Gastrocnemius medialis (tissue), 4 donors: ENCODE measurements around the gene DMRT3. TPM values are rescaled to one million over a fixed set of nuclear protein-coding genes. Genes with fewer than 3 reads are reported as not detected.

Source experiments
- ATAC-seq, 2 donors: fragments of 150-250 bp; one replicate each; pipeline ENCODE4 v1.9.1; 2016
- DNase-seq, 2 donors: peaks; one replicate each; pipeline ENCODE4 v3.0.0-alpha.2; 2019
- H3K27ac ChIP-seq, 4 donors: fragments of 200-600 bp; sonication (generic); 1 replicate in 1 of 4; 2 replicates in 3 of 4; pipeline ENCODE4 v1.5.1; 2016 to 2018; ENCODE audit warnings: mild to moderate bottlenecking in 2 of 4, moderate library complexity in 1 of 4
- H3K27me3 ChIP-seq, 3 donors: fragments of 200-600 bp; sonication (generic) in 2 of 3; 1 replicate in 1 of 3; 2 replicates in 2 of 3; pipeline versions ENCODE4 v1.5.1 to v1.6.0; 2016 to 2019; ENCODE audit warnings: mild to moderate bottlenecking in 1 of 3, moderate library complexity in 1 of 3
- H3K36me3 ChIP-seq, 2 donors: fragments of 200-600 bp; sonication (generic) in 1 of 2; one replicate each; pipeline ENCODE4 v1.5.1; 2017 to 2018
- H3K4me1 ChIP-seq, 2 donors: fragments of 200-600 bp; sonication (generic) in 1 of 2; one replicate each; pipeline ENCODE4 v1.5.1; 2016 to 2017; ENCODE audit warnings: mild to moderate bottlenecking in 2 of 2
- H3K4me3 ChIP-seq, 4 donors: fragments of 200-600 bp; sonication (generic) in 3 of 4; 1 replicate in 1 of 4; 2 replicates in 3 of 4; pipeline ENCODE4 v1.5.1; 2016 to 2019; ENCODE audit warnings: mild to moderate bottlenecking in 2 of 4
- H3K9me3 ChIP-seq, 3 donors: fragments of 200-600 bp; sonication (generic) in 2 of 3; 1 replicate in 1 of 3; 2 replicates in 2 of 3; pipeline ENCODE4 v1.5.1; 2016 to 2019
- POLR2A ChIP-seq, 2 donors: fragments of 450-650 bp; IDR thresholded peaks; one replicate each; pipeline ENCODE4 v1.6.1; 2017; ENCODE audit warnings: antibody characterized with exemption in 2 of 2, mild to moderate bottlenecking in 2 of 2, moderate library complexity in 2 of 2
- in situ Hi-C, 4 donors: fragments of 200-750 bp; cut with MboI; loops; one replicate each; pipeline versions ENCODE4 v1.15.0 to v1.8.0; 2017; ENCODE audit warnings: low sequenced_read_pairs in 4 of 4
- intact Hi-C: fragments of 100-400 bp; cut with DNase I; formaldehyde crosslinking; loops from one replicate; pipeline ENCODE4 v1.15.1; 2023; ENCODE audit warnings: low total_unique reads
- total RNA-seq, 4 donors: library from RNA; depleted of rRNA; stranded (reverse); fragments of >200 nt; gene quantifications; one replicate each; pipeline versions ENCODE4 v1.1.0 to v1.2.3, GENCODE V29; 2016
- TF ChIP-seq, protein P1 (sequence below), 5 experiments: fragments of 450-650 bp in 3 of 5; fragments of 200-600 bp in 2 of 5; sonication (generic) in 2 of 5; IDR thresholded peaks in 4 of 5; conservative IDR thresholded peaks in 1 of 5; 1 replicate in 4 of 5; 2 replicates in 1 of 5; pipeline ENCODE4 v1.5.1; 2016 to 2019; ENCODE audit warnings: antibody characterized with exemption in 5 of 5, mild to moderate bottlenecking in 3 of 5, moderate library complexity in 3 of 5

Gene DMRT3
- total RNA-seq, 4 donors from 2014 or later: 0.24 to 0.36 (median 0.31) TPM

DNA sequence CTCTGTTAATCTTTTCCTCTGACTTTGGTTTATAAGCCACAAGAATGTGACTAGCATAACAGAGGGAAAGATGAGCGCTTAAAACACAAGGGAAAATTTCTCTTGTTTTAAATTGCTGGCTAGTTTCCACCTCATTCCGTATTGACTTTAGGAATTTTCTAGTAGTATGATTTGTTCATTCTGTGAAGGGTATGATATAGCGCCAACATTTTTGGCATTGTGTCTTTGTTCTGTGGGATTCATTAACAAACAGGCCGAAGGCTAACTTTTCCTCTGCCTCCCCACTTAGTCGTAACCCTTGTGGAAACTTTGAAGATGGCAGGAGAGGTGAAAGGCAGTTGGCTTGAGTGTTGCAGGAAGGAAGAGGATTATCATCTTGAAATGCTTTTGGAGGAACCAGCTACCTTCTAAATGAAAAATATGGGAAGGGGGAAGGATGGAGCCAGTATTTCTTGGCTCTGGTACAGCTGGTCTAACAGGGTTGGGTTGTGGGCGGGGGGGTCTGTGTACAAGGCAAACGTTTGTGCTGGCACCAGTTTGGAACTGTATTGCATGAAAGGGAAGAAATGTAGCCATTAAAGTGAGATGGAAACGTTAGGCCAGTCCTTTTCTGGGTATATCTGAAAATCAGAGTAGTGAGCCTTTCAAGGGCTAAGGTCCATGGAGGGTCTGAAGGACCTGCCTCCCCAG, 52.2 kb downstream of the DMRT3 start:
- intact Hi-C loops (no loop called here), in situ Hi-C loops (no loop called here)
- TF ChIP-seq POLR2A (IDR thresholded peaks at IDR 0.05): no peak
- TF ChIP-seq, protein P1, sequence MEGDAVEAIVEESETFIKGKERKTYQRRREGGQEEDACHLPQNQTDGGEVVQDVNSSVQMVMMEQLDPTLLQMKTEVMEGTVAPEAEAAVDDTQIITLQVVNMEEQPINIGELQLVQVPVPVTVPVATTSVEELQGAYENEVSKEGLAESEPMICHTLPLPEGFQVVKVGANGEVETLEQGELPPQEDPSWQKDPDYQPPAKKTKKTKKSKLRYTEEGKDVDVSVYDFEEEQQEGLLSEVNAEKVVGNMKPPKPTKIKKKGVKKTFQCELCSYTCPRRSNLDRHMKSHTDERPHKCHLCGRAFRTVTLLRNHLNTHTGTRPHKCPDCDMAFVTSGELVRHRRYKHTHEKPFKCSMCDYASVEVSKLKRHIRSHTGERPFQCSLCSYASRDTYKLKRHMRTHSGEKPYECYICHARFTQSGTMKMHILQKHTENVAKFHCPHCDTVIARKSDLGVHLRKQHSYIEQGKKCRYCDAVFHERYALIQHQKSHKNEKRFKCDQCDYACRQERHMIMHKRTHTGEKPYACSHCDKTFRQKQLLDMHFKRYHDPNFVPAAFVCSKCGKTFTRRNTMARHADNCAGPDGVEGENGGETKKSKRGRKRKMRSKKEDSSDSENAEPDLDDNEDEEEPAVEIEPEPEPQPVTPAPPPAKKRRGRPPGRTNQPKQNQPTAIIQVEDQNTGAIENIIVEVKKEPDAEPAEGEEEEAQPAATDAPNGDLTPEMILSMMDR (IDR thresholded peaks at IDR 0.05 in 4 of 5, conservative IDR thresholded peaks at IDR 0.05 in 1 of 5): no peak
- DNase-seq (no peak), ATAC-seq (no peak)
- peaks cover 0 to 3% (median 0%) of the 10 kb centered on the region in 3 donors for H3K27me3 ChIP-seq
- H3K4me1 ChIP-seq: no peaks in the 10 kb centered on the region
- H3K9me3 ChIP-seq: no peaks in the 10 kb centered on the region
- H3K36me3 ChIP-seq: no peaks in the 10 kb centered on the region
- H3K4me3 ChIP-seq: no peak overlapping the region
- H3K27ac ChIP-seq: no peak overlapping the region

DNA sequence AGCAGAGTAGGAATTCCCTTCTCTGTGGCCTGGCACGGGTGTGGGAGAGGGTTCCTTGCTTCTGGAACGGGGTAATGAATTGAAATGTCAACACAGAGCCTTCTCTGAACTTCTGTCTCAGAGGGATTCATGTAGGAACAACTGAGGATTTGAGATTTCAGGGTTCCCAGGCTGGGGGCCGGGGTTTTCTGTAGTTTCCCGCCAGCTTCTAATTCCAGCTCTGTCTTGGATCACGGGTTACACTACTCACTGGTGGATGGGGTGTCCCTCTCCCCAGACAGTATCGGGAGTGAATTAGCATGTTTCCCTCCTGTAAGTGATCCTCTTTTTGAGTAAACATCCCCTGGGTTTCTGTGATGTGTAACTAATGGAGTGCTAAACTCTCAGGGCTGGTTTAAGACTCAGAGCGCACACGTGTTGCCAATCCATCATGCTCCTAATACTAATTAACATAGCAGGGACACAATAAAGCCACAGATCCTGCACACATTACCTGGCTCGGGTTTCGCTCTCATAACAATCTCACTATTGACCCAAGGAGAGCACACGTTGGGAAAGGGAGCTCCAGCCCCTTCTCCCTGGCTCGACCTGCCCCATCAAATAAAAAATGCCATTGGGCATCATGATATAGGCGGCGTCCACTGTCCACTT, 55.6 kb downstream of the DMRT3 start:
- no peak overlapping the region for H3K4me3 ChIP-seq
- in situ Hi-C loops: no loop called here
- no peak overlapping the region for H3K27ac ChIP-seq
- DNase-seq (no peak), ATAC-seq (peak in 1 of 2 donors; percentile 30)
- no peaks in the 10 kb centered on the region for H3K36me3 ChIP-seq
- H3K9me3 ChIP-seq: no peaks in the 10 kb centered on the region
- H3K27me3 ChIP-seq: peaks cover 0 to 3% (median 0%) of the 10 kb centered on the region in 3 donors
- intact Hi-C loops: no loop called here
- H3K4me1 ChIP-seq: no peaks in the 10 kb centered on the region
- no peak for TF ChIP-seq POLR2A (IDR thresholded peaks at IDR 0.05)
- TF ChIP-seq, protein P1 (IDR thresholded peaks at IDR 0.05 in 4 of 5, conservative IDR thresholded peaks at IDR 0.05 in 1 of 5): no peak

DNA sequence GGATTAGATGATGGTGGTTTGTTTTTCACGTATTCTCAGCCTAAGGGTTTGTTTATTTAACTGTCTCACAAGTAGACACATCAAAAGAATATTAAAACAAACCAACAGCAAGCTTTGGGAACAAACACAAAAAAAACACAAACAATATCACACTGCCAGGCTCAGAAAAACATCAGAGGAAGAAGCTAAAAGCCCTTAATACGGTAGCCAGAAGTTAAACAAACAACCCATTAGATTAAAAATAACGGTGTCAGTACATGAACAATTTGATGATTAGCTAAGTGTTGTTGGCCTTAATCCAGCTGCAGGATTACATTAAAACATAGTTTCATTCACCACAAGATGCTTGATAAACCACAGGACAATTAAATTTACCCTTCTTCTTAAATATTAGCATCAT, 57.8 kb downstream of the DMRT3 start:
- ATAC-seq (no peak), DNase-seq (no peak)
- no peaks in the 10 kb centered on the region for H3K4me1 ChIP-seq
- no peaks in the 10 kb centered on the region for H3K9me3 ChIP-seq
- no peak overlapping the region for H3K27ac ChIP-seq
- H3K4me3 ChIP-seq: no peak overlapping the region
- intact Hi-C loops (no loop called here), in situ Hi-C loops (no loop called here)
- peaks cover 0 to 9% (median 4%) of the 10 kb centered on the region in 3 donors for H3K27me3 ChIP-seq
- no peak for TF ChIP-seq POLR2A (IDR thresholded peaks at IDR 0.05)
- TF ChIP-seq, protein P1 (IDR thresholded peaks at IDR 0.05 in 4 of 5, conservative IDR thresholded peaks at IDR 0.05 in 1 of 5): no peak
- no peaks in the 10 kb centered on the region for H3K36me3 ChIP-seq

DNA sequence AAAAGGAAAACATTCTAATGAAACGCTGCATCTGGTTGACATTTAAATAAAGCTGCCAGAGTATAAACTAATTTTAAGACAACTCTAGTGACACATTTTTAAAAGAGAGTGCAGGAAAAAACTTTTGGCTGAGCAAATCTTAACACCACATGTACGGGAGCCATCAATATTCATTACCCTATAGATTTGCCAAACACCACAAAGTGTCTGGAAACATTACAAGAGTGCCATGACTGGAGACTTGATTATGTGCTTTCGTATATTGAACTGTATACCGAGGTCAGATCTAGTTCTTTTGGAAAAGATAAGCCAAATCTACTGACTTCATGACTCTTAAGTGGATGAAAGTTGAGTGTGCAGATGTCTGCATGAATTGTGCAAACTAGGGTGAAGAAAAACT, 63.1 kb downstream of the DMRT3 start:
- H3K4me3 ChIP-seq: no peak overlapping the region
- peaks cover 0 to 5% of the 10 kb centered on the region in 2 donors for H3K4me1 ChIP-seq
- intact Hi-C loops: no loop called here
- DNase-seq (no peak), ATAC-seq (no peak)
- no peaks in the 10 kb centered on the region for H3K9me3 ChIP-seq
- no peak overlapping the region for H3K27ac ChIP-seq
- H3K36me3 ChIP-seq: no peaks in the 10 kb centered on the region
- H3K27me3 ChIP-seq: peaks cover 29 to 49% (median 40%) of the 10 kb centered on the region in 3 donors
- in situ Hi-C loops: no loop called here
- TF ChIP-seq POLR2A (IDR thresholded peaks at IDR 0.05): no peak
- TF ChIP-seq, protein P1 (IDR thresholded peaks at IDR 0.05 in 4 of 5, conservative IDR thresholded peaks at IDR 0.05 in 1 of 5): no peak

Other genes with a start within 250 kb of the DMRT3 start
- under 1 TPM in 1 of 4 donors, not detected in 3; 0.91 TPM for gene DMRT1, start 135.0 kb upstream of the DMRT3 start, total RNA-seq
- 1 to 10 TPM in 3 of 4 donors, under 1 TPM in 1; 0.91 to 8.0 (median 2.5) TPM for gene DMRT2, start 73.7 kb downstream of the DMRT3 start, total RNA-seq